WTC11 (cell line): ENCODE measurements around the gene SPINT1. TPM values are rescaled to one million over a fixed set of nuclear protein-coding genes. Genes with fewer than 3 reads are reported as not detected.

Experiments
- ATAC-seq: fragments of 200-7000 bp; cut with Tn5 transposase; 2 replicates; pipeline ENCODE4 v1.10.0; 2021; ENCODE audit warnings: mild to moderate bottlenecking, moderate library complexity
- CTCF ChIA-PET: fragments of 300-600 bp; sonication (Branson Sonifier 250); formaldehyde crosslinking; loops from one replicate; lab custom pipeline; 2021; ENCODE audit warnings: antibody characterized with exemption; lab: Charles Lee
- POLR2A ChIA-PET: fragments of 350-600 bp; sonication (Branson Sonifier 250); formaldehyde crosslinking; loops from one replicate; lab custom pipeline; 2021; ENCODE audit warnings: antibody characterized with exemption; lab: Charles Lee
- DNase-seq: peaks from one replicate; pipeline ENCODE4 v3.0.0; 2021; ENCODE audit warnings: low spot score
- H3K27ac Mint-ChIP-seq: 2 replicates; pipeline ENCODE4 v1.8.0; 2021; ENCODE audit warnings: mixed read lengths
- H3K27me3 Mint-ChIP-seq: 2 replicates; pipeline ENCODE4 v1.8.0; 2021; ENCODE audit warnings: low read depth, mild to moderate bottlenecking, moderate library complexity, mixed read lengths
- H3K36me3 Mint-ChIP-seq: 2 replicates; pipeline ENCODE4 v1.8.0; 2021; ENCODE audit warnings: mixed read lengths
- H3K4me1 Mint-ChIP-seq: 2 replicates; pipeline ENCODE4 v1.8.0; 2022; ENCODE audit warnings: mixed read lengths
- H3K4me3 Mint-ChIP-seq: 2 replicates; pipeline ENCODE4 v1.8.0; 2021; ENCODE audit warnings: mild to moderate bottlenecking, moderate library complexity, mixed read lengths
- H3K9me3 Mint-ChIP-seq: 2 replicates; pipeline ENCODE4 v1.8.0; 2021; ENCODE audit warnings: mixed read lengths
- CBFB ChIP-seq: sonication (generic); formaldehyde crosslinking; IDR thresholded peaks from 2 replicates; pipeline ENCODE4 v1.8.1; 2022; ENCODE audit warnings: mild to moderate bottlenecking, low read depth, missing genetic modification reagents
- FOXP1 ChIP-seq: sonication (generic); formaldehyde crosslinking; IDR thresholded peaks from 2 replicates; pipeline ENCODE4 v1.8.0; 2022; ENCODE audit warnings: missing genetic modification reagents, mild to moderate bottlenecking, moderate library complexity, borderline replicate concordance
- PRRX2 ChIP-seq: fragments of 250-450 bp; sonication (Bioruptor Pico); IDR thresholded peaks from 2 replicates; pipeline ENCODE4 v1.8.0; 2021; ENCODE audit warnings: mild to moderate bottlenecking
- SMAD3 ChIP-seq: sonication (generic); formaldehyde crosslinking; IDR thresholded peaks from 2 replicates; pipeline ENCODE4 v1.8.0; 2022; ENCODE audit warnings: missing genetic modification reagents, mild to moderate bottlenecking, borderline replicate concordance
- SOX15 ChIP-seq: fragments of 250-450 bp; sonication (Bioruptor Pico); IDR thresholded peaks from 2 replicates; pipeline ENCODE4 v1.9.0; 2021; ENCODE audit warnings: mild to moderate bottlenecking
- SP1 ChIP-seq: sonication (generic); formaldehyde crosslinking; conservative IDR thresholded peaks from 2 replicates; pipeline ENCODE4 v1.8.1; 2022; ENCODE audit warnings: missing genetic modification reagents
- TP53 ChIP-seq: sonication (generic); formaldehyde crosslinking; IDR thresholded peaks from 2 replicates; pipeline ENCODE4 v1.8.1; 2023; ENCODE audit warnings: mild to moderate bottlenecking, missing genetic modification reagents
- ZNF121 ChIP-seq: sonication (generic); formaldehyde crosslinking; IDR thresholded peaks from 2 replicates; pipeline ENCODE4 v1.8.0; 2023; ENCODE audit warnings: missing genetic modification reagents
- ZNF263 ChIP-seq: sonication (generic); formaldehyde crosslinking; IDR thresholded peaks from 2 replicates; pipeline ENCODE4 v1.8.1; 2022; ENCODE audit warnings: low read depth, mild to moderate bottlenecking, moderate library complexity, missing genetic modification reagents
- total RNA-seq: library from RNA; stranded (reverse); gene quantifications from 3 replicates; pipeline ENCODE4 v1.2.3, GENCODE V29; 2021
- TF ChIP-seq, protein P1 (sequence below): sonication (generic); formaldehyde crosslinking; IDR thresholded peaks from 2 replicates; pipeline ENCODE4 v1.8.0; 2023; ENCODE audit warnings: missing genetic modification reagents, mild to moderate bottlenecking, borderline replicate concordance
- TF ChIP-seq, protein P2 (sequence below): sonication (generic); formaldehyde crosslinking; IDR thresholded peaks from 2 replicates; pipeline ENCODE4 v1.8.1; 2022; ENCODE audit warnings: mild to moderate bottlenecking, moderate library complexity, missing genetic modification reagents
- TF ChIP-seq, protein P3 (sequence below): sonication (generic); formaldehyde crosslinking; IDR thresholded peaks from 2 replicates; pipeline ENCODE4 v1.8.1; 2023; ENCODE audit warnings: mild to moderate bottlenecking, moderate library complexity, missing genetic modification reagents
- TF ChIP-seq, protein P4 (sequence below): sonication (generic); formaldehyde crosslinking; IDR thresholded peaks from 2 replicates; pipeline ENCODE4 v1.8.1; 2023; ENCODE audit warnings: mild to moderate bottlenecking, missing genetic modification reagents
- TF ChIP-seq, protein P5 (sequence below): sonication (generic); formaldehyde crosslinking; IDR thresholded peaks from 2 replicates; pipeline ENCODE4 v1.8.0; 2023; ENCODE audit warnings: mild to moderate bottlenecking, missing genetic modification reagents
- TF ChIP-seq, protein P6 (sequence below): sonication (generic); formaldehyde crosslinking; IDR thresholded peaks from 2 replicates; pipeline ENCODE4 v1.8.0; 2022; ENCODE audit warnings: mild to moderate bottlenecking, missing genetic modification reagents
- TF ChIP-seq, protein P7 (sequence below): sonication (generic); formaldehyde crosslinking; IDR thresholded peaks from 2 replicates; pipeline ENCODE4 v1.8.0; 2022; ENCODE audit warnings: mild to moderate bottlenecking, missing genetic modification reagents

SPINT1 gene
- total RNA-seq, 1 experiment from 2014 or later = 140 TPM

DNA sequence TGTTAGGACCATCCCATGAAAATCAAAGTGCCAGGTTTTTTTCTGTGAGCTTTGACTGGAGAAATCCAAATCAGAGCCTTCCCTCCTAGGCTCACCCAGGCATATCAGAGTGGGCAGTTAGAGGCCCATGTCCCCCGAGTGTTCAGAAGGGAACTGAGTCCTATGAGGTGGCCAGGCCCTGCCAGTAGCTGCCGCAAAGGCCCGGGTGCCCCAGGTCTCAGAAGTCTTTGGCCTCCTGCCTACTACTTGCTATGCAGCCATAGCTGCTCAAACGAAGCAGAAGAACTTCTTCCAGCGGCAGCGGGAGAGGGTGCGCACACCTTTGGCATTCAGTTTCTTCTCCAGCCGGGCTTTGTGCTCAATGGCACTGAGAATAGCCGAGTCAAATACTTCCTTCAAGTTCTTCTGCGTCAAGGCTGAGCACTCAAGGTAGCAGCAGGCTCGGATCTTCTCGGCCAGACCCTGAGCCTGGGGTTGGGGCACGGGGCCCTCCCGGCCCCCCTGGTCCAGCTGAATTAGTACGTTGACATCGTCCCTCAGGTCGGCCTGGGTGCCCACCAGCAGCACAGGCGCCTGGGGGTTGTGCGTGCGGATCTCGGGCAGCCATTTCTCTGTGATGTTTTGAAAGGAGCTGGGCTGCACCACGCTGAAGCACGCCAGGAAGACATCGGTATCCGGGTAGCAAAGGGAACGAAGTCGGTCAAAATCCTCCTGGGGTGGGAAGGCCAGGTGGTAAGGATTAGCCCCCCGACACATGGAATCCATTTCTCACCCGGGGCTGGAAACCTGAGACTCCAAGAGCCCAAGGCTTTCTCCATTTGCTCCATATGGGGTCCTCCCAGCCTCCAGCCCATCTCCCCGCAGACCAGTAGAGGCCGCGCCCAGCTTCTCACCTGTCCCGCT lies 29.2 kb downstream of the SPINT1 start:
- DNase-seq (no peak), ATAC-seq (no peak)
- H3K27me3 Mint-ChIP-seq = peaks cover 4% of the 10 kb centered on the region; the same call in 1 of the 2 replicates
- peak overlapping the region; percentile 79 for H3K4me3 Mint-ChIP-seq
- POLR2A ChIA-PET = interaction anchor here (0.6 to 4.2 kb wide), 13 partner anchors 10 to 810 kb away, joined by 3 to 39 read pairs (median 5); partner anchors contain the start of genes CHAC1, SPINT1 and VPS18
- H3K9me3 Mint-ChIP-seq = no peaks in the 10 kb centered on the region
- no peaks in the 10 kb centered on the region for H3K36me3 Mint-ChIP-seq
- peaks cover 32% of the 10 kb centered on the region for H3K4me1 Mint-ChIP-seq
- peak overlapping the region; percentile 12 for H3K27ac Mint-ChIP-seq
- CTCF ChIA-PET = interaction anchor here (0.6 to 11.6 kb wide), 32 partner anchors 13 to 358 kb away, joined by 3 to 115 read pairs (median 6); partner anchors contain the start of genes CHAC1, CHP1, DNAJC17 and GCHFR
- TF ChIP-seq SMAD3 (no peak), TP53 (0 out of 2 replicates have a peak, but pooled peaks have one; percentile 10)
- TF ChIP-seq, protein P1, sequence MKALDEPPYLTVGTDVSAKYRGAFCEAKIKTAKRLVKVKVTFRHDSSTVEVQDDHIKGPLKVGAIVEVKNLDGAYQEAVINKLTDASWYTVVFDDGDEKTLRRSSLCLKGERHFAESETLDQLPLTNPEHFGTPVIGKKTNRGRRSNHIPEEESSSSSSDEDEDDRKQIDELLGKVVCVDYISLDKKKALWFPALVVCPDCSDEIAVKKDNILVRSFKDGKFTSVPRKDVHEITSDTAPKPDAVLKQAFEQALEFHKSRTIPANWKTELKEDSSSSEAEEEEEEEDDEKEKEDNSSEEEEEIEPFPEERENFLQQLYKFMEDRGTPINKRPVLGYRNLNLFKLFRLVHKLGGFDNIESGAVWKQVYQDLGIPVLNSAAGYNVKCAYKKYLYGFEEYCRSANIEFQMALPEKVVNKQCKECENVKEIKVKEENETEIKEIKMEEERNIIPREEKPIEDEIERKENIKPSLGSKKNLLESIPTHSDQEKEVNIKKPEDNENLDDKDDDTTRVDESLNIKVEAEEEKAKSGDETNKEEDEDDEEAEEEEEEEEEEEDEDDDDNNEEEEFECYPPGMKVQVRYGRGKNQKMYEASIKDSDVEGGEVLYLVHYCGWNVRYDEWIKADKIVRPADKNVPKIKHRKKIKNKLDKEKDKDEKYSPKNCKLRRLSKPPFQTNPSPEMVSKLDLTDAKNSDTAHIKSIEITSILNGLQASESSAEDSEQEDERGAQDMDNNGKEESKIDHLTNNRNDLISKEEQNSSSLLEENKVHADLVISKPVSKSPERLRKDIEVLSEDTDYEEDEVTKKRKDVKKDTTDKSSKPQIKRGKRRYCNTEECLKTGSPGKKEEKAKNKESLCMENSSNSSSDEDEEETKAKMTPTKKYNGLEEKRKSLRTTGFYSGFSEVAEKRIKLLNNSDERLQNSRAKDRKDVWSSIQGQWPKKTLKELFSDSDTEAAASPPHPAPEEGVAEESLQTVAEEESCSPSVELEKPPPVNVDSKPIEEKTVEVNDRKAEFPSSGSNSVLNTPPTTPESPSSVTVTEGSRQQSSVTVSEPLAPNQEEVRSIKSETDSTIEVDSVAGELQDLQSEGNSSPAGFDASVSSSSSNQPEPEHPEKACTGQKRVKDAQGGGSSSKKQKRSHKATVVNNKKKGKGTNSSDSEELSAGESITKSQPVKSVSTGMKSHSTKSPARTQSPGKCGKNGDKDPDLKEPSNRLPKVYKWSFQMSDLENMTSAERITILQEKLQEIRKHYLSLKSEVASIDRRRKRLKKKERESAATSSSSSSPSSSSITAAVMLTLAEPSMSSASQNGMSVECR (CRISPR knock-in tag) = no peak
- TF ChIP-seq, protein P2, sequence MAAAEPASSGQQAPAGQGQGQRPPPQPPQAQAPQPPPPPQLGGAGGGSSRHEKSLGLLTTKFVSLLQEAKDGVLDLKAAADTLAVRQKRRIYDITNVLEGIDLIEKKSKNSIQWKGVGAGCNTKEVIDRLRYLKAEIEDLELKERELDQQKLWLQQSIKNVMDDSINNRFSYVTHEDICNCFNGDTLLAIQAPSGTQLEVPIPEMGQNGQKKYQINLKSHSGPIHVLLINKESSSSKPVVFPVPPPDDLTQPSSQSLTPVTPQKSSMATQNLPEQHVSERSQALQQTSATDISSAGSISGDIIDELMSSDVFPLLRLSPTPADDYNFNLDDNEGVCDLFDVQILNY (CRISPR knock-in tag) = no peak

DNA sequence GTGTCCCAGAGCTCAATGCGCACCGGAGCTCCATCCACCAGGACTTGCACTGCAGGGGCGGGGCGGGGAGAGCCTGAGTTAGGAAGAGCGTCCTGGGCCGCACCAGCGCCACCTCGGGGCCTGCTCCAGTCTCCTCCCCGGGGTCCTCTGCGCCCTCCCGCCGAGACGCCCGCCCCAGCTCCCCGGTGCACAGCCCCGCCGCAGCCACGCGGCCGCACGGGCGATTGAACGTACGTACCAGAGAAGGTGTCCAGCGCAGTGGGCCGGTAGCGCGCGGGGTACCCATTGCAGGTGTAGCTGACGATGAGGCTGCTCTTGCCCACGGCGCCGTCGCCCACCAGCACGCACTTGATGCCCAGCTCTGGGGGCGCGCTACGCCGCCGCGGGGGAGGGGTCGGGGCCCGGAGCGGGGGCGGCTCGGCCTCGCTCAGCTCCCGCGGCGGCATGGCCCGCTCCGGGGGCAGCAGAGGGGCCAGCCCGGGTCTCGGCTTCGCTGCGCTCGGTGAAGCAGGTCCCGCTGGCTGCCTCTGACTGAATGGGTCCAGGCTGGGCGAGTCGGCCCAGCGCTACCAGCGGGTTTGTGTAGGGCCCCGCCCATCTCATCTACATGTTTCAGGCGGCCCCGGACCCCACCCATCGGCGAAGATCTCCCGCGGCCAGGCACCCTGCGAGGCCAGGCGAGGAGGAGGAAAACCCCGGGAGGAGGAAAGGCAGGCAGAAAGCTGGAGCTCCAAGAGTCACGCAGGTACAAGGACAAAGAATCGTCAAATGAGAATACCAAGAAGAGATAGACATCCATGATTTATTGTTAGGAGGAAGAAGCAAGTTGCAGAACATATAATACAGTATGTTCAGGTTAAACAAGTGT lies 30.1 kb downstream of the SPINT1 start, which contains the start of gene RHOV:
TSS of gene RHOV (minus strand) at position 541 of the 868 bp plus-strand sequence. CDS start at position 446, 95 bp downstream.
- Mint-ChIP-seq H3K9me3 (no peaks in the 10 kb centered on the region), H3K27me3 (peaks cover 4% of the 10 kb centered on the region; the same call in 1 of the 2 replicates), H3K36me3 (no peaks in the 10 kb centered on the region), H3K27ac (no peak within 1 kb of the TSS; the same call in none of the 2 replicates), H3K4me3 (peak within 1 kb of the TSS; percentile 79), H3K4me1 (peaks cover 36% of the 10 kb centered on the region)
- ChIA-PET POLR2A (interaction anchor here (0.6 to 4.2 kb wide), 11 partner anchors 11 to 811 kb away, joined by 3 to 39 read pairs (median 5); partner anchors contain the start of genes CHAC1, SPINT1 and VPS18), CTCF (interaction anchor here (0.6 to 11.6 kb wide), 31 partner anchors 12 to 357 kb away, joined by 3 to 115 read pairs (median 6); partner anchors contain the start of genes CHAC1, CHP1, DNAJC17 and GCHFR)
- DNase-seq (peak; percentile 89), ATAC-seq (peak; percentile 80)
- TF ChIP-seq FOXP1 (peak; percentile 83), SP1 (CRISPR knock-in tag) (peak; percentile 48), SOX15 (no peak), PRRX2 (no peak), ZNF263 (no peak), ZNF121 (CRISPR knock-in tag) (0 out of 2 replicates have a peak, but pooled peaks have one; percentile 2), CBFB (CRISPR knock-in tag) (0 out of 2 replicates have a peak, but pooled peaks have one; percentile 64)
- TF ChIP-seq, protein P3, sequence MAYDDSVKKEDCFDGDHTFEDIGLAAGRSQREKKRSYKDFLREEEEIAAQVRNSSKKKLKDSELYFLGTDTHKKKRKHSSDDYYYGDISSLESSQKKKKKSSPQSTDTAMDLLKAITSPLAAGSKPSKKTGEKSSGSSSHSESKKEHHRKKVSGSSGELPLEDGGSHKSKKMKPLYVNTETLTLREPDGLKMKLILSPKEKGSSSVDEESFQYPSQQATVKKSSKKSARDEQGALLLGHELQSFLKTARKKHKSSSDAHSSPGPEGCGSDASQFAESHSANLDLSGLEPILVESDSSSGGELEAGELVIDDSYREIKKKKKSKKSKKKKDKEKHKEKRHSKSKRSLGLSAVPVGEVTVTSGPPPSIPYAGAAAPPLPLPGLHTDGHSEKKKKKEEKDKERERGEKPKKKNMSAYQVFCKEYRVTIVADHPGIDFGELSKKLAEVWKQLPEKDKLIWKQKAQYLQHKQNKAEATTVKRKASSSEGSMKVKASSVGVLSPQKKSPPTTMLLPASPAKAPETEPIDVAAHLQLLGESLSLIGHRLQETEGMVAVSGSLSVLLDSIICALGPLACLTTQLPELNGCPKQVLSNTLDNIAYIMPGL = peak; percentile 99
- TF ChIP-seq, protein P4, sequence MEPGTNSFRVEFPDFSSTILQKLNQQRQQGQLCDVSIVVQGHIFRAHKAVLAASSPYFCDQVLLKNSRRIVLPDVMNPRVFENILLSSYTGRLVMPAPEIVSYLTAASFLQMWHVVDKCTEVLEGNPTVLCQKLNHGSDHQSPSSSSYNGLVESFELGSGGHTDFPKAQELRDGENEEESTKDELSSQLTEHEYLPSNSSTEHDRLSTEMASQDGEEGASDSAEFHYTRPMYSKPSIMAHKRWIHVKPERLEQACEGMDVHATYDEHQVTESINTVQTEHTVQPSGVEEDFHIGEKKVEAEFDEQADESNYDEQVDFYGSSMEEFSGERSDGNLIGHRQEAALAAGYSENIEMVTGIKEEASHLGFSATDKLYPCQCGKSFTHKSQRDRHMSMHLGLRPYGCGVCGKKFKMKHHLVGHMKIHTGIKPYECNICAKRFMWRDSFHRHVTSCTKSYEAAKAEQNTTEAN (CRISPR knock-in tag) = peak; percentile 79; the same call in 1 of the 2 replicates
- TF ChIP-seq, protein P5, sequence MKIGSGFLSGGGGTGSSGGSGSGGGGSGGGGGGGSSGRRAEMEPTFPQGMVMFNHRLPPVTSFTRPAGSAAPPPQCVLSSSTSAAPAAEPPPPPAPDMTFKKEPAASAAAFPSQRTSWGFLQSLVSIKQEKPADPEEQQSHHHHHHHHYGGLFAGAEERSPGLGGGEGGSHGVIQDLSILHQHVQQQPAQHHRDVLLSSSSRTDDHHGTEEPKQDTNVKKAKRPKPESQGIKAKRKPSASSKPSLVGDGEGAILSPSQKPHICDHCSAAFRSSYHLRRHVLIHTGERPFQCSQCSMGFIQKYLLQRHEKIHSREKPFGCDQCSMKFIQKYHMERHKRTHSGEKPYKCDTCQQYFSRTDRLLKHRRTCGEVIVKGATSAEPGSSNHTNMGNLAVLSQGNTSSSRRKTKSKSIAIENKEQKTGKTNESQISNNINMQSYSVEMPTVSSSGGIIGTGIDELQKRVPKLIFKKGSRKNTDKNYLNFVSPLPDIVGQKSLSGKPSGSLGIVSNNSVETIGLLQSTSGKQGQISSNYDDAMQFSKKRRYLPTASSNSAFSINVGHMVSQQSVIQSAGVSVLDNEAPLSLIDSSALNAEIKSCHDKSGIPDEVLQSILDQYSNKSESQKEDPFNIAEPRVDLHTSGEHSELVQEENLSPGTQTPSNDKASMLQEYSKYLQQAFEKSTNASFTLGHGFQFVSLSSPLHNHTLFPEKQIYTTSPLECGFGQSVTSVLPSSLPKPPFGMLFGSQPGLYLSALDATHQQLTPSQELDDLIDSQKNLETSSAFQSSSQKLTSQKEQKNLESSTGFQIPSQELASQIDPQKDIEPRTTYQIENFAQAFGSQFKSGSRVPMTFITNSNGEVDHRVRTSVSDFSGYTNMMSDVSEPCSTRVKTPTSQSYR = no peak
- TF ChIP-seq, protein P6, sequence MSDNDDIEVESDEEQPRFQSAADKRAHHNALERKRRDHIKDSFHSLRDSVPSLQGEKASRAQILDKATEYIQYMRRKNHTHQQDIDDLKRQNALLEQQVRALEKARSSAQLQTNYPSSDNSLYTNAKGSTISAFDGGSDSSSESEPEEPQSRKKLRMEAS (CRISPR knock-in tag) = peak; percentile 59; the same call in 1 of the 2 replicates
- TF ChIP-seq, protein P7, sequence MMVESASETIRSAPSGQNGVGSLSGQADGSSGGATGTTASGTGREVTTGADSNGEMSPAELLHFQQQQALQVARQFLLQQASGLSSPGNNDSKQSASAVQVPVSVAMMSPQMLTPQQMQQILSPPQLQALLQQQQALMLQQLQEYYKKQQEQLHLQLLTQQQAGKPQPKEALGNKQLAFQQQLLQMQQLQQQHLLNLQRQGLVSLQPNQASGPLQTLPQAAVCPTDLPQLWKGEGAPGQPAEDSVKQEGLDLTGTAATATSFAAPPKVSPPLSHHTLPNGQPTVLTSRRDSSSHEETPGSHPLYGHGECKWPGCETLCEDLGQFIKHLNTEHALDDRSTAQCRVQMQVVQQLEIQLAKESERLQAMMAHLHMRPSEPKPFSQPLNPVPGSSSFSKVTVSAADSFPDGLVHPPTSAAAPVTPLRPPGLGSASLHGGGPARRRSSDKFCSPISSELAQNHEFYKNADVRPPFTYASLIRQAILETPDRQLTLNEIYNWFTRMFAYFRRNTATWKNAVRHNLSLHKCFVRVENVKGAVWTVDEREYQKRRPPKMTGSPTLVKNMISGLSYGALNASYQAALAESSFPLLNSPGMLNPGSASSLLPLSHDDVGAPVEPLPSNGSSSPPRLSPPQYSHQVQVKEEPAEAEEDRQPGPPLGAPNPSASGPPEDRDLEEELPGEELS = 0 out of 2 replicates have a peak, but pooled peaks have one; percentile 23
